Measurements from ENCODE around the gene APOBEC3H. TPM values are rescaled to one million over a fixed set of nuclear protein-coding genes. Genes with fewer than 3 reads are reported as not detected.
A peak's percentile ranks its signal among the peaks of the same experiment; 100 is the strongest.
"Not testable (repeated sequence)": the region's sequence is repeated elsewhere in the genome, so short reads cannot be mapped to it uniquely, and the experiment has no call there.

APOBEC3H gene
- total and polyA plus RNA-seq, 3 experiments from 2014 or later: 10.8 to 11.7 (median 11.0) TPM

DNA sequence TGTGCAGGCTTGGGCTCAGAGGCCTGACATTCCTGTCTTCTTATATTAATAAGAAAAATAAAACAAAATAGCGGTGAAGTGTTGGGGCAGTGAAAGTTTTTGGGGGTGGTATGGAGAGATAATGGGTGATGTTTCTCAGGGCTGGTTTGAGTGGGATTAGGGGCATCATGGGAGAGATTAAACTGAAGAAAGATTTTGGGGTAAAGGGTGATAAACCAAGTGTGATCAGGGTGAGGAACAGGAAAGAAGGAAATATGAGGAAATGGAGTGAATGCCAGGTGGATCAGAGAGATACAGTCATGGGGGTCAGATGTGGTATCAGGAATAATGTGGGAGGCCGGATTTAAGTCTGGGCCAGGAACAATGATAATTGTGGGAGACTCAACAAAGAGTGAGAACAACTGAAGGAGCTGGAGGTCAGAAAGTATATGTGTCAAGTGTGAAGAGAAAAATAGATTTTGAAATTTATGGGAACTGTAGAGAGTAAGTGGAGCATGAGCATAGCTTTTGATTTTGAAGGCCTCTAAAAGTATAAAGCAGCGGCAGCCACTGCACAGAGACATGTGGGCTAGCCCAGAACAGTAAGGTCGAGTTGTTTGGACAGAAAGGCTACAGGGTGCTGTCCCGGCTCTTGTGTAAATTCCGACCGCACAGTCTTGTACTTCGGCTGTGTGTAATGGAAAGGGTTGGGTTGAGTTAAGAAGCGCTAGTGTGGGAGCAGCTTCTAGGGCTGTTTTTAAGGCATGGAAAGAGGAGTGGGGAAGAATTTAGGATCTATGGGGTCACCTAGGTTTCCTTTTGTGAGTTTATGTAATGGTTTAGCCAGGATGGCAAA, 30.4 kb upstream of the APOBEC3H start:
- H3K9me3 ChIP-seq (ENCODE audit: low read length); DNase-seq; H3K27ac Mint-ChIP-seq; H3K4me3 Mint-ChIP-seq; H3K27ac ChIP-seq (ENCODE audit: low read depth, low read length); H3K9me3 Mint-ChIP-seq; H3K27me3 Mint-ChIP-seq; CTCF ChIA-PET; H3K4me1 ChIP-seq (ENCODE audit: insufficient read depth, low read length); H3K4me3 ChIP-seq (ENCODE audit: low read length); POLR2A ChIA-PET; H3K36me3 ChIP-seq (ENCODE audit: insufficient read depth, low read length); H3K27me3 ChIP-seq (ENCODE audit: insufficient read depth, low read length, poor library complexity, severe bottlenecking); H3K36me3 Mint-ChIP-seq: not testable (repeated sequence)
- H3K4me1 Mint-ChIP-seq: peaks cover 3 to 14% (median 11%) of the 10 kb centered on the region in 3 donors

DNA sequence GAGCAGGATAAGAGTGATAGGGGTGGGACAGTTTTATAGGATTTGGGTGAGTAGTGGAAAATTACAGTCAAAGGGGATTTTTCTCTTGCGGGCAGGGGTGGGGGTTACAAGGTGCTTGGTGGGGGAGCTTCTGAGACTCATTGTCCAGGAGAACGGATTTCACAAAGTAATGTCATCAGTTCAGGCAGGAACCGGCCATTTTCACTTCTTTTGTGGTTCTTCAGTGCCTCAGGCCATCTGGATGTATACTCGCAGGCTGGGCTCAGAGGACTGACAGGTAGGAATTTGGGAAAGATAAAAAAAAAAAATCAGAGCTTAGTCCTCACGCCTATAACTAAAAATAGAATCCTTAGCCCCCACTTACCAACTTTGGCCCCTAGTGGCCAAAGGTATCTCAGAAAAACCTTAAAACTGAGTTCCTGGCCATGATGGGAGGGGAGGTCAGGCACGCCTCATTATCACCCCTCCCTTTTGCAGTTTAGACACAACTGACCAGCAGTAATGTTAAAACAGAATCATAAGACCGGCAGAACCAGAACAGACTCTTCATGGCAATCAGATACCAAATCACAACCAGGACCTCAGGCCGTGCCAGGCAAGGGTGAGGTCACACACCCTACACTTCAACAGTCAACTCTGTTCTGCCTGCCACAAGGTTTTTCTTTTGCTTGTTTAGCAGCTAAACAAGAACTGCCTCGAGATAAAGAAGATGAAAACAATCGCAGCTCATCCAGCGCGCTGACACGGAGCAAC, 28.8 kb upstream of the APOBEC3H start:
- Histone ChIP-seq H3K36me3 (ENCODE audit: insufficient read depth, low read length) (no peaks in the 10 kb centered on the region), H3K27ac (ENCODE audit: low read depth, low read length) (no peak overlapping the region), H3K4me3 (ENCODE audit: low read length) (no peak overlapping the region), H3K9me3 (ENCODE audit: low read length) (no peaks in the 10 kb centered on the region), H3K4me1 (ENCODE audit: insufficient read depth, low read length) (no peaks in the 10 kb centered on the region), H3K27me3 (ENCODE audit: insufficient read depth, low read length, poor library complexity, severe bottlenecking) (no peaks in the 10 kb centered on the region)
- no peaks in the 10 kb centered on the region for H3K36me3 Mint-ChIP-seq
- H3K4me1 Mint-ChIP-seq: peaks cover 3 to 14% (median 11%) of the 10 kb centered on the region in 3 donors
- ChIA-PET CTCF (no interaction called here), POLR2A (interaction anchor here (0.5 kb wide), 1 partner anchor 14 kb away, joined by 5 read pairs; no protein-coding TSS in a partner anchor)
- no peaks in the 10 kb centered on the region for H3K9me3 Mint-ChIP-seq
- DNase-seq: no peak
- no peaks in the 10 kb centered on the region for H3K27me3 Mint-ChIP-seq
- H3K27ac Mint-ChIP-seq: peak overlapping the region in 4 of 8 donors; percentile 10 to 80 (median 62)
- no peak overlapping the region for H3K4me3 Mint-ChIP-seq

DNA sequence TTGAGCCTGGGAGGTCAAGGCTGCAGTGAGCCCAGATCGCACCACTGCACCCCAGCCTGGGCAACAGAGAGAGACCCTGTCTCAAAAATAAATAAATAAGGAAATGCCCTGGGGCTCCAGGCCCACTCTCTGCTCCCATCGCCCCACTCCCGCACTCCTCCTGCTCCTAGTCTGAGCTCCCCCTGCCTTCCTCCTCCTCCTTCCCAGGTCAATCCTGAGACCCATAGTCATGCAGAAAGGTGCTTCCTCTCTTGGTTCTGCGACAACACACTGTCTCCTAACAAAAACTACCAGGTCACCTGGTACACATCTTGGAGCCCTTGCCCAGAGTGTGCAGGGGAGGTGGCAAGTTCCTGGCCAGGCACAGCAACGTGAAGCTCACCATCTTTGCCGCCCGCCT, 26.9 kb upstream of the APOBEC3H start:
- Histone ChIP-seq H3K4me1 (ENCODE audit: insufficient read depth, low read length) (no peaks in the 10 kb centered on the region), H3K27me3 (ENCODE audit: insufficient read depth, low read length, poor library complexity, severe bottlenecking) (no peaks in the 10 kb centered on the region), H3K36me3 (ENCODE audit: insufficient read depth, low read length) (no peaks in the 10 kb centered on the region), H3K27ac (ENCODE audit: low read depth, low read length) (no peak overlapping the region), H3K9me3 (ENCODE audit: low read length) (no peaks in the 10 kb centered on the region), H3K4me3 (ENCODE audit: low read length) (no peak overlapping the region)
- H3K27me3 Mint-ChIP-seq: no peaks in the 10 kb centered on the region
- H3K36me3 Mint-ChIP-seq: no peaks in the 10 kb centered on the region
- no peaks in the 10 kb centered on the region for H3K9me3 Mint-ChIP-seq
- no peak overlapping the region for H3K27ac Mint-ChIP-seq
- no peak for DNase-seq
- POLR2A ChIA-PET: no interaction called here
- CTCF ChIA-PET: no interaction called here
- H3K4me1 Mint-ChIP-seq: peaks cover 4 to 12% (median 12%) of the 10 kb centered on the region in 3 donors
- no peak overlapping the region for H3K4me3 Mint-ChIP-seq

DNA sequence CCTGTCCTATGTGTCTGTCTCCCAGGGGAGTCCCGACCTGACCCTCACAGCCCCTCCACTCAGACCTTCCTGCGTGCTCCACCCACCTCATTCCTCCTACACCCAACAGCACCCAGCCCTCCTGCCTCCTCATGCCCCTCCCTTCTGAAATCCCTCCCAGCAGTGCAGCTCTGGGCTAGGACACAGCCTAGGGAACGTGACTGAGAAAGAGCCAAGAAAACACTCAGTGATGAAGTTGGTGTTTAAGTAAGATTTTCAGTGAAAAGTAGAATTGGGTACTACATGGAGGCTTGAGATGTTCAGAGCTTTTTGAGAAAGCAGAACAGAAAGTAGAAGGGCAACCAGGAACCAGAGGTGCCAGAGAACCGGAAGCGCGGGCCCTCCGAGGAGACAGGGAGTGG, 24.5 kb upstream of the APOBEC3H start:
- H3K36me3 Mint-ChIP-seq; H3K36me3 ChIP-seq (ENCODE audit: insufficient read depth, low read length); H3K4me3 Mint-ChIP-seq; CTCF ChIA-PET; H3K27ac ChIP-seq (ENCODE audit: low read depth, low read length); H3K9me3 Mint-ChIP-seq; POLR2A ChIA-PET; H3K4me1 ChIP-seq (ENCODE audit: insufficient read depth, low read length); H3K27me3 Mint-ChIP-seq; H3K4me3 ChIP-seq (ENCODE audit: low read length); H3K27me3 ChIP-seq (ENCODE audit: insufficient read depth, low read length, poor library complexity, severe bottlenecking); DNase-seq; H3K9me3 ChIP-seq (ENCODE audit: low read length): not testable (repeated sequence)
- Mint-ChIP-seq H3K4me1 (peaks cover 16 to 19% (median 19%) of the 10 kb centered on the region in 3 donors), H3K27ac (peak overlapping the region in 3 of 8 donors; percentile 19 to 71 (median 62))

DNA sequence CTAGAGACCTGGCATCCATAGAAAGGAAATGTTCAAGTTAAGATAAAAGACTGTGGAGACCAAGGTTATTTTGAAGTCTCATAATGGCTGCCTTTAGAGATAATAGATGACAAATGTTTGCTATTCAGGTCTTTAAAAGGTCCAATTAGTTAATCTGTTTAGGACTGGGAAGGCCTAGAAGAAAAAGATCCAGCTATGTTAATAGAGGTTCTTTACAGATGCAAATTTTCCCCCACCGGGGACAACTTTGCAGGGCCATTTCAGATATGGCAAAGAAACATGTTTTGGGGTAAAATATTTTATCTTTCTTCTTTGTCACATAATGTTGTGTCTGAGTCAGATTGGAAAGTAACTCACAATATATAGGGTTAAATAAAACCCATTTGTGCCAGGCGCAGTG, 23.1 kb upstream of the APOBEC3H start:
- DNase-seq: no peak
- no peaks in the 10 kb centered on the region for H3K27me3 ChIP-seq (ENCODE audit: insufficient read depth, low read length, poor library complexity, severe bottlenecking)
- ChIA-PET POLR2A (no interaction called here), CTCF (interaction anchor here (1.2 kb wide), 1 partner anchor 15 kb away, joined by 3 read pairs; no protein-coding TSS in a partner anchor)
- H3K4me3 ChIP-seq (ENCODE audit: low read length): no peak overlapping the region
- peaks cover 12% of the 10 kb centered on the region for H3K4me1 ChIP-seq (ENCODE audit: insufficient read depth, low read length)
- no peaks in the 10 kb centered on the region for H3K36me3 ChIP-seq (ENCODE audit: insufficient read depth, low read length)
- peaks cover 0 to 1% of the 10 kb centered on the region in 2 donors for H3K27me3 Mint-ChIP-seq
- H3K9me3 Mint-ChIP-seq: no peaks in the 10 kb centered on the region
- H3K36me3 Mint-ChIP-seq: peaks cover 1 to 19% (median 3%) of the 10 kb centered on the region in 3 donors
- peak overlapping the region in 1 of 7 donors; percentile 62 for H3K4me3 Mint-ChIP-seq
- H3K27ac Mint-ChIP-seq: peak overlapping the region in 4 of 8 donors; percentile 32 to 95 (median 50)
- H3K9me3 ChIP-seq (ENCODE audit: low read length): no peaks in the 10 kb centered on the region
- no peak overlapping the region for H3K27ac ChIP-seq (ENCODE audit: low read depth, low read length)
- peaks cover 16 to 33% (median 29%) of the 10 kb centered on the region in 3 donors for H3K4me1 Mint-ChIP-seq

DNA sequence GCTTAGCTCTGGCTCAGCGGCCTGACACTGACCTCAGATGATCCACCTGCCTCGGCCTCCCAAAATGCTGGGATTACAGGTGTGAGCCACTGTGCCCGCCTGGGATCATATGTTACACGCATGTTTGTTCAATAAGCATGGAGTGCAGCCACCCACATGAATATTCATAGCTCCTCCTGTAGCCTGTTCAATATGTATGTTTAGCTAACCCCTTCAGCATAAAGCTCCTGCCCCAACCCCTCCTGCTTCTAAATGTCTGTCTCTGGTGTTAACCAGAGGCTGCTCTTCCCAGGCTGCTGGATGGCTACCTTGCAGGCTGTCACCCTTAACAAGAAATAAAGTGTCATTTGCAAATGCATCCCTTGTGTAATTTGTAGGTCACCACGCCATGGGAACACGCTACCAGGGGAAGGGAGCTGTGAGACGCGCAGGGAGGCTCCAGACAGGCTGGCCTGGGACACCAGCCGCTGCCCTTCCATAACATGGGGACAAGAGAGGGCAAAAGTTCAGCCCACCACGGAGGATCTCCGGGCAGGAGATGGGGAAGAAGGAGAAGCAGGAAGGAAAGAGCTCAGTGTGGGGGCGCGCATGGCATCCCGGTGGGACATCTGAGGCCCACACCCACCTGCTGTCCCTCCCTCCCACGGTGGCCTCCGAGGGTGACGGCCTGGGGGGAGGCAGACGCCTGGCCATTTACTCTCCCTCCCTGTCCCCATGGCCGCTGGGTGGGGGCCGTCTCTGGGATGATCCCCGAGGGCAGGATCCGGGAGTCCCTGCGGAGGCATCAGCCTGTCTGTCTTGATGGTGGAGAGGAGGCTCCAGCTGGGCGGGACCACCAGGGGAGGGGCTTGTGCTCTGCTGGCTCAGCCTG, 20.7 kb upstream of the APOBEC3H start:
- H3K27me3 ChIP-seq (ENCODE audit: insufficient read depth, low read length, poor library complexity, severe bottlenecking); DNase-seq; H3K9me3 ChIP-seq (ENCODE audit: low read length); H3K4me3 ChIP-seq (ENCODE audit: low read length); H3K27ac ChIP-seq (ENCODE audit: low read depth, low read length); H3K9me3 Mint-ChIP-seq; CTCF ChIA-PET; H3K27me3 Mint-ChIP-seq: not testable (repeated sequence)
- peaks cover 33 to 48% (median 41%) of the 10 kb centered on the region in 3 donors for H3K4me1 Mint-ChIP-seq
- H3K36me3 Mint-ChIP-seq: peaks cover 10 to 37% (median 15%) of the 10 kb centered on the region in 3 donors
- H3K27ac Mint-ChIP-seq: peak overlapping the region; percentile 88 to 98 (median 94)
- Histone ChIP-seq H3K36me3 (ENCODE audit: insufficient read depth, low read length) (peaks cover 15% of the 10 kb centered on the region), H3K4me1 (ENCODE audit: insufficient read depth, low read length) (peaks cover 33% of the 10 kb centered on the region)
- POLR2A ChIA-PET: interaction anchor here (1.1 kb wide), 1 partner anchor 18 kb away, joined by 3 read pairs; no protein-coding TSS in a partner anchor
- peak overlapping the region; percentile 65 to 93 (median 84) for H3K4me3 Mint-ChIP-seq

DNA sequence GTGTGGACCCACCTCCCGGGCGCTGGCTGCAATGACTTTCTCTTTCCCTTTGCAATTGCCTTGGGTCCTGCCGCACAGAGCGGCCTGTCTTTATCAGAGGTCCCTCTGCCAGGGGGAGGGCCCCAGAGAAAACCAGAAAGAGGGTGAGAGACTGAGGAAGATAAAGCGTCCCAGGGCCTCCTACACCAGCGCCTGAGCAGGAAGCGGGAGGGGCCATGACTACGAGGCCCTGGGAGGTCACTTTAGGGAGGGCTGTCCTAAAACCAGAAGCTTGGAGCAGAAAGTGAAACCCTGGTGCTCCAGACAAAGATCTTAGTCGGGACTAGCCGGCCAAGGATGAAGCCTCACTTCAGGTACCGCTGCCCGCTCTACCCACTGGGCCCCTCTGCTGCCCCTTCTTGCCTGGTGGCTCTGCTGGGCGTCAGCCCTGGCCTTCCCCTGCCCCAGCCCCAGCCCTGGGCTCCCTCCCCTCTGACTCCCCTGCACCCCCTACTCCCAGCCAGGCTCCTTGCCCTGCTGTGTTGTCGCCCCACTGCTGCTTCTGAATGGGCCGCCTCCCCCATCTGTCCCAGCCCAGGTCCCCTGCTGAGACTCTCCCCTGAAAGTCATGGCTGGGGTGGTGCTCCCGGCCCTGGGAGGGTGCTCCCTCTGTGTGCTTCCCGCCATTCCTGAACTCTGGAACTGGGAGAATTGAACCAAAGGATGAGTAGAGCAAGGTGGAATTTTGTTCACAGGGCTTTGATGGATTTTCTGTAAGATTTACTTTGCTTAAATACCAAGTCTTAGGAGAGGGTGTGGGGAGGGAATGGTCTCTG, 19.8 kb upstream of the APOBEC3H start, which contains the start of gene APOBEC3G:
APOBEC3G (plus strand) TSS at position 250 of the 815 bp plus-strand sequence; CDS start at position 337, 87 bp downstream.
- H3K4me1 Mint-ChIP-seq: peaks cover 41 to 57% (median 49%) of the 10 kb centered on the region in 3 donors
- H3K27ac ChIP-seq (ENCODE audit: low read depth, low read length): peak within 1 kb of the TSS; percentile 86
- not testable (repeated sequence) for H3K9me3 ChIP-seq (ENCODE audit: low read length); H3K27me3 Mint-ChIP-seq; H3K27me3 ChIP-seq (ENCODE audit: insufficient read depth, low read length, poor library complexity, severe bottlenecking); H3K9me3 Mint-ChIP-seq
- H3K4me3 Mint-ChIP-seq: peak within 1 kb of the TSS; percentile 84 to 98 (median 93)
- DNase-seq: peak; percentile 53 to 85 (median 66)
- peak within 1 kb of the TSS; percentile 95 to 100 (median 98) for H3K27ac Mint-ChIP-seq
- peaks cover 23% of the 10 kb centered on the region for H3K36me3 ChIP-seq (ENCODE audit: insufficient read depth, low read length)
- ChIA-PET CTCF (interaction anchor here (1.4 to 1.5 kb wide), 5 partner anchors 17 to 207 kb away, joined by 4 to 5 read pairs (median 4); no protein-coding TSS in a partner anchor), POLR2A (interaction anchor here (0.5 to 1.6 kb wide), 3 partner anchors 17 to 63 kb away, joined by 3 to 7 read pairs (median 5); partner anchors contain the start of gene APOBEC3C)
- H3K4me3 ChIP-seq (ENCODE audit: low read length): peak within 1 kb of the TSS; percentile 89
- H3K4me1 ChIP-seq (ENCODE audit: insufficient read depth, low read length): peaks cover 42% of the 10 kb centered on the region
- H3K36me3 Mint-ChIP-seq: peaks cover 13 to 45% (median 21%) of the 10 kb centered on the region in 3 donors

Data from CD8-positive, alpha-beta memory T cell (primary cell).